ENCODE measurements around the gene ELF2.

DNA sequence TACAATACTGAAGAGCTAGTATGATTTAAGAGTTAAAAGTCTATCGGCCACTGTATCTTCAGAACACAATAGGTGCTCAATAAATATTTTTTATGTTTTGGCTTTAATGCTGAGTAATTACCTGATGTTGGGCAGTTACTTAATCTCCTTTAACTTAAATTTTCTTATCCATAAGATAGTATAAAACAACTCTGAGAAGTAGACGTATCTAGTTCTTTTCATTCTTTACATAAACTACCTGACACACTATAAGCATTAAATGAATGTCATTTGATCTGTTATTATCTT is 22.9 kb downstream of the ELF2 start:
- TF ChIP-seq, protein P1, sequence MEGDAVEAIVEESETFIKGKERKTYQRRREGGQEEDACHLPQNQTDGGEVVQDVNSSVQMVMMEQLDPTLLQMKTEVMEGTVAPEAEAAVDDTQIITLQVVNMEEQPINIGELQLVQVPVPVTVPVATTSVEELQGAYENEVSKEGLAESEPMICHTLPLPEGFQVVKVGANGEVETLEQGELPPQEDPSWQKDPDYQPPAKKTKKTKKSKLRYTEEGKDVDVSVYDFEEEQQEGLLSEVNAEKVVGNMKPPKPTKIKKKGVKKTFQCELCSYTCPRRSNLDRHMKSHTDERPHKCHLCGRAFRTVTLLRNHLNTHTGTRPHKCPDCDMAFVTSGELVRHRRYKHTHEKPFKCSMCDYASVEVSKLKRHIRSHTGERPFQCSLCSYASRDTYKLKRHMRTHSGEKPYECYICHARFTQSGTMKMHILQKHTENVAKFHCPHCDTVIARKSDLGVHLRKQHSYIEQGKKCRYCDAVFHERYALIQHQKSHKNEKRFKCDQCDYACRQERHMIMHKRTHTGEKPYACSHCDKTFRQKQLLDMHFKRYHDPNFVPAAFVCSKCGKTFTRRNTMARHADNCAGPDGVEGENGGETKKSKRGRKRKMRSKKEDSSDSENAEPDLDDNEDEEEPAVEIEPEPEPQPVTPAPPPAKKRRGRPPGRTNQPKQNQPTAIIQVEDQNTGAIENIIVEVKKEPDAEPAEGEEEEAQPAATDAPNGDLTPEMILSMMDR (IDR thresholded peaks at IDR 0.05; ENCODE audit: borderline replicate concordance, extremely low read depth, low read length, poor library complexity, severe bottlenecking), result no peak
- no peak for TF ChIP-seq EZH2 (IDR thresholded peaks at IDR 0.05; ENCODE audit: borderline replicate concordance, low read depth, low read length, severe bottlenecking)

Data from DND-41 (cell line).